HT-29 (cell line): ENCODE results near the gene ERC1. TPM values are rescaled to one million over a fixed set of nuclear protein-coding genes. Genes with fewer than 3 reads are reported as not detected.
"Not testable (repeated sequence)": the region's sequence is repeated elsewhere in the genome, so short reads cannot be mapped to it uniquely, and the experiment has no call there.

Source experiments
- DNase-seq: peaks from one replicate; pipeline ENCODE4 v3.0.0-alpha.2; 2015; ENCODE audit warnings: low spot score
- total RNA-seq: library from RNA; depleted of rRNA; stranded (reverse); fragments of >200 nt; shearing (Covaris generic); gene quantifications from 2 replicates; pipeline ENCODE4 v1.2.3, GENCODE V29; 2014

The ERC1 gene
- total RNA-seq, 1 experiment from 2014 or later = 11.6 TPM

- DNase-seq = no peak
These were observed 31.3 kb downstream of the ERC1 start for GRCh38 chr12:1022032-1022970.

GRCh38 chr12:1030779-1031178 lies 39.8 kb downstream of the ERC1 start:
- DNase-seq = no peak

- no peak for DNase-seq
These were observed 43.2 kb downstream of the ERC1 start for GRCh38 chr12:1034243-1034642.

- DNase-seq = no peak
These were observed 43.9 kb downstream of the ERC1 start for GRCh38 chr12:1034751-1035457.

- no peak for DNase-seq
These were observed 50.5 kb downstream of the ERC1 start for GRCh38 chr12:1041478-1041877.

GRCh38 chr12:1044199-1044598 lies 53.2 kb downstream of the ERC1 start:
- DNase-seq = peak; percentile 15

- DNase-seq = no peak
These were observed 53.7 kb downstream of the ERC1 start for GRCh38 chr12:1044696-1045095.

GRCh38 chr12:1046727-1047126 lies 55.7 kb downstream of the ERC1 start:
- no peak for DNase-seq

GRCh38 chr12:1047898-1048660 lies 57.1 kb downstream of the ERC1 start:
- no peak for DNase-seq

GRCh38 chr12:1050059-1050707 lies 59.2 kb downstream of the ERC1 start:
- no peak for DNase-seq

GRCh38 chr12:1051672-1052071 lies 60.6 kb downstream of the ERC1 start:
- DNase-seq = not testable (repeated sequence)

GRCh38 chr12:1053690-1054089 lies 62.7 kb downstream of the ERC1 start:
- no peak for DNase-seq

GRCh38 chr12:1054117-1054870 lies 63.3 kb downstream of the ERC1 start:
- no peak for DNase-seq

GRCh38 chr12:1056390-1056789 lies 65.4 kb downstream of the ERC1 start:
- DNase-seq = no peak

- no peak for DNase-seq
These were observed 67.4 kb downstream of the ERC1 start for GRCh38 chr12:1058423-1058822.

GRCh38 chr12:1059162-1059561 lies 68.1 kb downstream of the ERC1 start:
- DNase-seq = no peak

- no peak for DNase-seq
These were observed 72.8 kb downstream of the ERC1 start for GRCh38 chr12:1063852-1064251.

- DNase-seq = no peak
These were observed 73.3 kb downstream of the ERC1 start for GRCh38 chr12:1064317-1064716.

- no peak for DNase-seq
These were observed 74.6 kb downstream of the ERC1 start for GRCh38 chr12:1065629-1066028.

- DNase-seq = no peak
These were observed 78.8 kb downstream of the ERC1 start for GRCh38 chr12:1069846-1070245.

GRCh38 chr12:1071182-1071581 lies 80.2 kb downstream of the ERC1 start:
- no peak for DNase-seq
